Stimulated activated naive CD4-positive, alpha-beta T cell (primary cell): Measurements from ENCODE around the gene DISP3.

Source experiments
- DNase-seq, 6 experiments: peaks; one replicate each; lab custom pipeline; 2025; lab: John Stamatoyannopoulos, UW

Gene DISP3

DNA sequence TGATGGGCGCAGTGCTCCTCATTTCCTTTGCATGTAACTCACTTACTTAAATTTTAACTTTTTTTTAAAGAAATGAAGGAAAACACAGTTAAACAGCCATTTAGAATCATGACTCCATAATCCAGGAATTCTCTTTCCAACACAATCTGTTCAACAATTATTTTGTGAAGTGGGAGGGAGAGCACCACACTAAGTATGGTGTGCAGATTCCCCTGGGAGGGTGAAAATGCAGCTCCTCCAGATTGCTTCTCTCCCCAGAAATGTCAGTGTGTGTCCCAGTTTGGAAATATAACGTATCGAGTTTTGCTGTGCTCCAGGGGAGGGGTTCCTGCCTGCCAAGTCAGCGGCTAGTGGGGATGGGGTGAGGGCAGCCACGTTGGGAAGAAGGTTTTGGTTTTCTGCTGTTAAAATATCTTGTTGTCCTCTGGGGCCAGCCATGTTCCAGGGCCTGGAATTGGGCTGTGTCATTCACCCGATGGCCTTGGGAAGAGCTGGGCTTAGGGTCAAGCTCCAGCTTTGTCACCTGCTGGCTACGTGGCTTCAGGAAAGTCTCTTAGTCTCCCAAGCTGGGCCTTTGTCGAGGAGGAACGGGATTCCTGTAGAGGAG lies 17.3 kb upstream of the DISP3 start:
- DNase-seq = no peak

DNA sequence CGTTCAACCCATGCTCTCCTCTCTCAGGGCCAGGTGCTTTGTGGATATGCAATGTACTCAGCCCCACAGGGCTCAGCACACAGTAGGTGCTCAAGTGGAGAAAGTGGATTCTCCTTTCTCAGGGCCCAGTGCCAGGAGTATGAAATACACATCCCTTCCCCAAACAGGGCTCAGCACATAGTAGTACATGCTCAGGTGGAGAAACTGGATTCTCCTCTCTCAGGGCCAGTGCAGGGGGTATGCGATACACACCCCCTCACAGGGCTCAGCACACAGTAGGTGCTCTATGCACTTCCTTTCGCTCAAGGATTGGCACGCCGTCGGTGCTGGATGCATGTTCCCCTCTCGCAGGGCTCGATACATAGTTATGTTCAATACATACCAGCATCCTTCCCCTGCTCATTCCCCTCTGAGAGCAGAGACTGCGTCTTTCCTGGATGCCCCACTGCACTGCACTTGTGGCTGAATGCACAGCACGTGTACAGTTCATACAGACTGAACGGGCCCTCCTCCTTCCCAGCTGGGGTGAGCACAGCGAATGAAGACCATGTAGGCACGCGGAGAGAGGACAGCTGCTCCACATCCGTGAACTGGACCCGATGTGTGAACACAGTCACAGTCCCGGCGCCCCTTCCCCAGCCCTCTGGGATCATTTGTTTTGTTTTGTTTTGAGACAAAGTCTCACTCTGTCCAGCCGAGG lies 16.6 kb upstream of the DISP3 start:
- DNase-seq = no peak

DNA sequence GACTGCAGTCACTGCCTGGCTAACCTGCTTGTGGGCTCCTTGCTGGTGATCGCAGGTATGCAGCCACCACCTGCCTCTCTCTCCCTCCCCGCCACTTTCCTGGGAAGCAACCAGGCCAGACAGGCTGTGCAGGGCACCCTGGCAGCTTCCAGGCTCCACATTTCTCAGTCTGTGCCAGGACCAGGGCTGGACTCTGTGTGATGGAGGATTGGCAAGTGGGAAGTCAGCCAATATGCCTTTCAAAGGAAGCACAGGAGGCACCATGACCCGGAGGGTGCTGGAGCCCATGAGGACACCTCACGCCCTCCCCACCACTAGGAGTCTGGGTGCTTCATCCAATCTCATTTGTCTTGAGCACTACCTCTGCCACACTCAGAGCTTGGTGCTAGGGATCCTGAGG lies 15.8 kb upstream of the DISP3 start:
- DNase-seq = no peak

DNA sequence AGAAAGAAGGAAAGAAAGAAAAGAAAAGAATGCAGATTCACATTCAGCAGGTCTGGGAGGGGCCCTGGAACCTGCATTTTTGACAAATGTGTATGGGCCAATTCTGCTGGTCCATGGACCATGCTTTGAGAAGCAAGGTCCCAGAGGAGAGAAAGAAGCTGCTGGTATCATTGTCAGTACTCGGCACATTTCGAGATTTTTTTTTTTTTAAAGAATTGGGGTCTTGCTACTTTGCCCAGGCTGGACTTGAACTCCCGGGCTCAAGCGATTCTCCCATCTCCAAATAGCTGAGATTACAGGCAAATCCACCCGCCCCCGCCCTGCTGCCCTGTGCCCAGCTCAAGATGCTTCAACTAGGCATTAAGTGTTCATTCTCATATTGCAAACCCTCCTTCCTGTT lies 13.6 kb upstream of the DISP3 start:
- DNase-seq = no peak

DNA sequence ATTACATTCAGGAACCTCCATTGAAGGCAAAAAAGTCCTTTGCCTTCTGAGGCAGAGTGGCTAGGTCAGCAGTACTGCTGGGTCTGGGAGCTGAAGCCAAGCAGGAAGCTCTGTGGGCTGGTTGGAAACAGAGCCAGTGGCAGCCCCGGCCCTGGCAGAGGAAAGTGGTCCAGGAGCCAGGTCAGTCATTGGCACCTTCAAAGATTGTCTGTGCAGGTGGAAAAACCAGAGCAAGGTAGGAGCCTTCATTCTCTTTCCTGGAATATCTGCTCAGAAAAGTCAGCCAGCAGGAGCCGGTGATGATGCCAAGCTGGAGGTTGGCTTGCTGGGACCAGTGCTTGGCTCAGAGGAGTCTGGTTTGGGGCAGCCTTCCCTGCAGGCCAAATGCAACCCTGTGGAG lies 12.5 kb upstream of the DISP3 start:
- no peak for DNase-seq

DNA sequence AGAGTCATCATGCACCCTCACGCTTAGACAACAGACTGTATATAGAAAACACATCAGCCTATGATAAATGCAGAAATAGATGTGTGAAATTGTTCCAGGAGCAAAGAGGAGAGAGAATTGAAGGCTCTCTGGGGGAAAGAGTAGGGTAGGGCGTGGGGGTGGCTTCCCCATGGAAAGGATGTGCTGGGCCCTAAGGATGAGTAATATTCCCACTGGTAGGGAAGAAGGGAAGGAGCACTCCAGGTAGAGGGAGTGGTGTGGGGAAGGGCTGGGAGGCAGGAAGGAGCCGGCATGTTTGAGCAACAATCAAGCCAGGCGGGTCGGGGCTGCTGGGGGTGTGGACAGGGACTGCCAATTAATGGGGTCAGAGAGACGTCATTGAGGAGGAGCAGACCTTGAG lies 10.1 kb upstream of the DISP3 start:
- no peak for DNase-seq

DNA sequence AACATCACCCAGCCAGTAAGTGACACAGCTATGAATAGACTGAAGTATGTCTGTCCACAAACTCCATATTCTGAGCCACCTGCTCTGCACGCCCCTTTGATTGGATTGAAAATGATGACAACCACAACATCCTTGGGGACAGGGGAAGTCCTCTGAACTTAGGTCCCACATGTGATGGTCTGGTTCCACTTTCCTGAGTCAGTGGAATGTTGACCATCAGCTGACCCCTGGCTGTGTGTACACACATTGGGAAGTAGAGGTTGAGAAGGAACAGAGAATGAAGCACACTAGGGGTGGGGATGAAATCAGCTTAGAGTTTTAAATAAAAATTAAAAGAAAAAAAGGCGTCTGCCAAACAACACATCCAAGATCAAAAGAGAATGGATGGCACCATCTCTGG lies 8.0 kb upstream of the DISP3 start:
- DNase-seq = no peak

DNA sequence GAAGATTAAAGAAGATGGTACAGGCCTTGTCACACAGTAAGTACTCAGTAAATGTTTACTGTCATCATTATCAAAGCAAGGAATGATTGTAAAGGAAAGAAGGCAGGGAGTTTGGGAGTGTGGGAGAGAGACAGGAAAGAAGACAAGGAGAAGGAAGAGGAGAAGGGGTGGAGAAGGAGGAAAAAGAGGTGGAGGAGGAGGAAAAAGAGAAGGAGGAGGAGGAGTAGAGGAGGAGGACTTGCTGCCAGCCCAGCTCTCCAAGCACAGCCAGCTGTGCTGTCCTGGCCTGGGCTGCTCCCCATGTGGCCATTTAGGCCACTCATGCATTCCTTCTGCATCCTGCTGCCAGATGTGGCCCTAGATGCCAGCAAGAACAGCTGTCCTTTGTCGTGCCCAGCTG lies 7.5 kb upstream of the DISP3 start:
- DNase-seq = no peak

DNA sequence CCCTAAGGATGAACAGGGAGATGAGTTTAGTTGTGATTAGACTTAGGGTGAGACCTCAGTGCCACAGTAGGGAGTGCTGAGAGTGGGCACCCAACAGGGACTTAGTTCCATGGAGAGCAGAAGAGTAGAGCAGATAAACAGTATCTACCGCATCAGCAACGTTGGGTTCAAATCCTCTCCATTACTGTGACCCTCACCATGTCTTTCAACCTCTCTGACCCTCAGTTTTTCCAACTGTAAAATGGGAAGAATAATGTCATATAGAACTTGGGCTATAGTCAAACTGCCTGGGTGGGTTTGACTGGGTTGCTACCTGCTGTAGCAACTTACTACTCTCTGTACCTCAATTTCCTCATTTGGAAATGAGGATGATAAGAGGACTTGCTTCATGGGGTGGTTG lies 6.7 kb upstream of the DISP3 start:
- no peak for DNase-seq

DNA sequence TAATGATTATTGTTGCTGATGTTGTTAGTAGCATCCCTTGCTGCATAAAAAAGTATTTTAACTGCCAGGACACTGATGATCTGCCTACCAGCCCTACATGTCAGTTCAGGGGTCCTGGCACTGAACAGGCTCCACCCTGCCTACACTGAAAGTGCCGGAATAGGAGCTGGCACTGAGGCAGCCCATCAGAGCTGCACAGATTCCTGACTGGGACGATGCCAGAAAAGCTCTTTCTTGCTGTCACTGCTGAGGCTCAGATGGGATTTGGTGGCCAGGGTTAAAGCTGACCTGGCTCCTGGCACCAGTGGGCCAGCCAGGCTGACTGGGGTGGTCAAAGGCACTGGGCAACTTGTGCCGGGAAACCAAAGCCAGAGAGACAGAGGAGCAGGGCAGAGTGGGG lies 6.2 kb upstream of the DISP3 start:
- no peak for DNase-seq

DNA sequence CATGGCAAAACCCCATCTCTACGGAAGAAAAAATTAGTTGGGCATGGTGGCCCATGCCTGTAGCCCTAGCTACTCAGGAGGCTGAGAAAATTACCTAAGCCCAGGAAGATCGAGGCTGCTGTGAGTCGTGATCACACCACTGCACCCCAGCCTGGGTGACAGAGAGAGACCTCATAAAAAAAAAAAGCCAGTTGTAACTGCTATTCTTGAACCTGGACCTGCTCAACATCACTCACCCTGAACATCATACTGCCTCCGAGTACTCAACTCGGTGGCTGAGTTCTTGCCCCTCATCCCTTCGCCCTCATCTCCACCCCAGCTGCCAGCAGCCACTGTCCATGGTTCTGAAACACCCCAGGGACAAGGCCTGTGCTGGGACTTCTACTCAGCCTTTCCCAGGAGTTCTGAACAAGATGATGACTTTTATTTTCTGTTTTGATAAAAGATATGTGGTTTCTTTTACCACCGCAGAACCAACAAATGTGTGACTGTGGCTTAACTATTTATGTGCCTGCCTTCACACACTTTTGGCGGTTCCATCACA lies 5.4 kb upstream of the DISP3 start:
- peak in 1 of 6 experiments; percentile 1 for DNase-seq

DNA sequence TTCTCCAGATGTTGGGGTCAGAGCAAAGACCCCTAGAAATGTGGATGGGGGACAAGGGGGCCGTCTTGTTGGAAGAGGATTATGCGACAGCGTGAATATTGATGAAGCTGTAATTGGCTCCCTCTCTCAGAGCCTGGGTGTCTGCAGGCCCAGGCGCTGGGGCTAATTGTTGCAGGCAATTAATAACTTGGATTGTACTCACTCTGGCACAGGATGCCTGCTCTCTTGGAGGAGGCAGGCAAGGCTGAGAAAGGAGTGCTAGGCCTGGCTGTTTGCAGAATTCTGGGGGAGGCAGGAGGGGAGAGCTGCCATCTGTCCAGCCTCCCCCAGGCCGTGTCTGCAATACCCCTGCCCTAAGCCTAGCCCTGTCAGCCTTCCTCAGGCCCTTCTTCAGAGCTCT lies 4.1 kb upstream of the DISP3 start:
- no peak for DNase-seq

DNA sequence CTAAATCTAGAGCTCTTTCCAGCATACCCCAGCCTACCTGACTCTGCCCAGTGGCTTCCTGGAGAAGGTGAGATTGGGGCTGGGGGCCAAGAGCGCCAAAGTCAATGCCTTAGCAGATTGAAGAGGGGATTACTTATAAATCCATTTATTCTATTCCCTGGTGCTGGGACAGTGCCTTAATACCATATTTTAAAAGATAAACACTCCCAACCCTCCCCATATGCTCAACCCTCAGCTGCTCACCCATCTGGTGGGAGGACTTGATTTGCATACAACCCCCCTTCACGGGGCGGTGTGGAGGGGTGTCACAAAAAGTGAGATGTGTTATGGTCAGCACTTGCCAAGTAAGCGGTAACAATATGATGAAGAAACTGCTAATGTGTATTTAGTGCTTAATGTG lies 3.2 kb upstream of the DISP3 start:
- DNase-seq = no peak

DNA sequence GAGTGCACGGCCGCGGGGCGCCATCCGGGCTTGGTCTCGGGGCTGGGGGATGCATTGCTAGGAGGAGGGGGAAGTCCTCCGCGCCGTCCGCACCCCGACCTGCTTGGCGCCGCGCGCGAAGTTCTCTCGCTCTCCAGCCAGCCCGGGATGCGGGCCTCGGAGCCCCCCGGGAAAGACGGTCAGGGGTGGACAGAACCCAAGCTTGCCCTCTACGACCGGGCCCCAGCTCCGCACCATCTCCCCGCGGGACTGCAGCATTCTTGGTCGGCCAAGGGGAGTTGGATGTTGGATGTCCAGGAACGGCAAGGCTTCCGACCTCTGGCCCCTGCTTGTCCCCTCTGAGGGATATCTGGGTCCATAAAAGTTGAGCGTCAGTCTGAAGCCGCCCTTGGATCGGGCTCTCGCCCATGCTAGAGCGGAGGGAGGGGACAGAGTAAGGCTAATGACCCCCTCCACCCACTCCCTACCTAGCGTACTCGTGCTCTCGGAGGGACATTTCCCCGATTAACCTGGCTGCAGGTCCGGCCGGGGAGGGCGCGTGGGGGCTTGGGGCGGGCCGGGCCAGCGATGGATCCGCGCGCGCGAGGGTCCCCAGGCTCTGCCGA lies 522 bp downstream of the DISP3 start:
- DNase-seq = peak in 1 of 6 experiments; percentile 13

DNA sequence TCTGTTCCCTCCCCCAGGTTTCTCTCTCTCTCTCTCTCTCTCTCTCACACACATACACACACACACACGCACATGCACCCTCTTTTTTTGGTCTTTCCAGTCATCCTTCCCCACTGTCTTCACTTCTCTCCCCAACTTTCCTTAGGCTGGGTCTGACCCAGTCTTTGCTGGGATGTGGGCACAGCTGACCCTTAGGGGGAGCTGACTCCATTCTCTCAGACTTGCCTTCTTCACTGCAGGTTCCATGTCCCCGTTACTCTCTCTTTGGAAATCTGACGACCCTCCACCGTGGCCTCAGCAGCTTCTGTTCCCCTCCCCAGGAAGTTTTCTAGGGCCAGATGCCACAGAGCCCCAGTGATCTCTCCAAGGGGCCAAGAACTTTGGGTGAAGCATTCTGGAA lies 2.1 kb downstream of the DISP3 start:
- no peak for DNase-seq

DNA sequence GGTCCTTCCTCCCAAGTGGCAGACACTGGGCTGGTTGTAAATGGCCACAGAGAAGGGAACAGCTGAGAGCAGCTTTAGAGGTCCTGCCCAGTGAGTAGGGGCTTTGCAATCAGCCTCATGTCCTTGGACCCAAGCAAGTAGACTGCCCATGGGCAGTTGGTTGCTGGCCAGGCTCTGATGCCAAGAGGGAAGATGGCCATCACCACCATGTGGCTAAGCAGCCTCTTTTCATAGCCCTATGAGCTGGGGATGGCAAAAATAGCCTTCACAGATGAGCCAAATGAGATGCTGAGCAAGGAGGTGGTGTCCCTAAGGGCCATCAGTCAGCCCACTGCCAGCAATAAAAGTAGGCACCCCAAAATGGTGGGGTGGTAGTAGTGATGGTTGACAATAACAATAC lies 3.2 kb downstream of the DISP3 start:
- no peak for DNase-seq

DNA sequence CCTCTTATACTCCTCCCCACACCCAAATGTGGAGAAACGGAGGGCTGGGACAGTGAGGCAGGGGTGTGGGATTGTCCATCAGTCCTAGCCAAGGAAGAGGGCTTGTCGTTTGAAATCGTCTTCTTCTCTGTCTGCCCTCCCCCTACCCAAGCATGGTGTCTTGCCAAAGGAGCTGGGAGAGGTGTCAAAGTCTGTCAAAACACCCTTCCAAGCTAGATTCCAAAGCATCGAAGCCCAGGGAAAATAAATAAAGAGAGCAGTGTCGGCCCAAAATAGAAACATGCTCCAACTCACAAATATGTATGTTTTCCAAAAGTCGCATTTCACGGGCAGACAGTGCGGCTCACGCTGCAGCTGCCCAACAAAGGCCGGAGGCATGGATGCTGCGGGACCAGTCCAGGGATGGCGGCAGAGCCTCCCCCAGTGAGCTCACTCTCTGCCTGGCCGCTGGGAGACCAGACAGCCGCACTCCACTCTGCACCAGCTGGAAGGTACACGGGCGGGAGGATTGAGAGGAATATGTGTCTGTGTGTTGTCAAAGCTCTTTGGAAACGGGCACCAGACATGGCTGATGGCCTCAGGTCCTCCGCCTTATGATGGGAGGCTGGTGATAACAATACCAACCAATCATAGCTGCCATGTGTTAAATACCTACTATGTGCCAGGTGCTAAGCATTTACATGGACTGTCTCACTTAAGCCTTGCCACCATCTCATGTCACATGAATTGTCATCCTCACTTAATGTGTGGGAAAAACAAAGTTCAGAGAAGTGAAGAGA lies 3.9 kb downstream of the DISP3 start:
- no peak for DNase-seq

DNA sequence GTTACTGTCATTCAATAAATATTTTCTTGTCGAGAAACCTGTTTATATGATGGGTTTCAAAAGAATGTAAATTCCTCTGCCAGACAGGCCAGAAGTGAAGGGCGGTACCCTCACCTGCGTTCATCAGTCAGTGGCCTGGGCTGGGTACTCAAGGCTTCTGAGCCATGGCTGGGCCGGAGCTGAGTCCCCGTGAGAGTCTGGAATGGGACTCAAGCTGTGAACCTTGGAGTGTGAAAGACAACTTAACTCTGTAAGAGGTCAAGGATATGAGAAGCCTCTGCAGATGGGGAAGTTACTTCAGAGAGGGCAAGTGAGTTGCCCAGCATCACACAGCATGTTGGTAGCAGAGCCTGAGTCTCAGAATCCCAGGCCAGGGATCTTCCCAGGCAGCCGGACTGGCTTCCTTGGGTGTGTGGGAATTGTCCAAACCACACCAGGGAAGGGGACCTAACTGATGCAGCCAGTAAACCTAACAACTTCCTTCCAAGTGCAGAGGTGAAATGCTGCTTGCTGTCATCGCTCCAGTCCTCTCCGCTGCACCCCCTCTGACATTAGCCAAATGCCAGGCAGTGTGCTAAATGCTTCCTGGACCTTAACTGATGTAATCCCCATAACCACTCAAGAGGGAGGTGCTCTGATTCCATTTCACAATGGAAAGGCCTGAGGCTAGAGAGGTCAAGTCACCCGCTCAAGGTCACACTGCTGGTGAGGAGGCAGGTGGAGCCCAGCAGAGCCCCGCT lies 4.8 kb downstream of the DISP3 start:
- no peak for DNase-seq

DNA sequence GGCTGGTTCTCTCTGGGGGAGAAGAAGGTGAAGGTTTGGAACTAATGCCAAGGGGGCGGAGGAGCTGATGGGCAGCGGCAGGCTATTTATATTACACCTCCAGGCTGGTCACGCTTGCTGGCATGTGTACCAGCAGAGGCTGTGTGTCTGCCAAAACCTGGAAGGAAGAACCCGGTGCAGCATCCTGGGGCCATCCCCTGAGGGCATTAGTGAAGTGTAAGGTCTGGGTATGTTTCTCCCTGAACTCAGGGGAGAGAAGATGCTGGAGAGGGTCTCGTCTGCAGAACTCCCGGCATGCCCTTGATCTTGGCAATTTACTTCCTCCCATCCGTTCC lies 5.3 kb downstream of the DISP3 start:
- no peak for DNase-seq

DNA sequence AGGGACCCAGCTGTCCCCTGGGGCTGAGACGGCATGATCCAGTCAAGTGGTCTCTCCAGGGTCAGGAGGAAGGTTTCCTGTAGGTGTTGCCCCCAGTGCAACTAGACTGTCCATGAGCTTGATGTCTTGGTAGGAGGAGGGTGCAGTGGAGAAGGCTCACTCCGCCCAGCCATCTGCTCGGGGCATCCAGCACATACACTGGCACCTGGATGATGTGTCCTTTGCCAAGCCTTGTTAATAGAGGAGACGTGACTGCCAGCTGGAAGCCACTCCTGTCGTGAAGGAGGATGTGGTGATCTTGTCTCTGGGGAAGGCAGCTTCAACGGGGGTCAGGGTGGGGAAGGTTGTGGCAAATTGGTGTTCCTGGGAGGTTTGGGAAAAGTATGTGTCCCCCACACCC lies 6.2 kb downstream of the DISP3 start:
- no peak for DNase-seq

DNA sequence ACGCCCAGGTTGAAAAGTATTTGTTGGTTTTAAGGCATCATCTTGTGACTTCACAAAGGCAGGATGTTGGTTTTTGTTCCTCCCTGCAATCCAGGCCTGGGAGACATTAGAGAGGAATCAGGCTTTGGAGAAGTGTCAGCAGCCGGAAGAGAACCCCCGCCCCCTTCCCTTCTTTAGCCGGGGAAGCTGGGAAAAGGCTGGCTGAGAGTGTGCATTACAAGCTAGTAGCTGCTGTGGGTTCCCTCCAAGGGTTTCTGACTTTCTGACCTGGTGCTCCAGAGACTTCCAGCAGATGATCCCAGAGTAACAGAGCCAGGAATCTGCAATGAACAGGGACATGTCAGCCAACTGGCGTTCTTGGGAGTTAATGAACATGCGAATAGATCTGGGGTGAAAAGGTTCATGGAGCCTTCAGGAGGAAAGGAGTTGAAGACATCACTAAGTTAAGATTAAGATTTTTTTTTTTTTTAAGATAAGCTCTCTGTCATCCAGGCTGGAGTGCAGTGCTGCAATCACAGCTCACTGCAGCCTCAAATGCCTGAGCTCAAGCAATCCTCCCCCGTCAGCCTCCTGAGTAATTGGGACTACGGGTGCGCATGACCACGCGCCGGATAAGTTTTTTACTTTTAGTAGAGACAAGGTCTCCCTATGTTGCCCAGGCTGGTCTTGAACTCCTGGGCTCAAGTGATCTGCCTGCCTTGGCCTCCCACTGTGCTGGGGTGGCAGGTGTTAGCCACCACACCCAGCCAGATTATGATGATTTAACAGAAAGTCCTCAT lies 7.5 kb downstream of the DISP3 start:
- no peak for DNase-seq
